Measurements from ENCODE around the gene LRIG1.

DNA sequence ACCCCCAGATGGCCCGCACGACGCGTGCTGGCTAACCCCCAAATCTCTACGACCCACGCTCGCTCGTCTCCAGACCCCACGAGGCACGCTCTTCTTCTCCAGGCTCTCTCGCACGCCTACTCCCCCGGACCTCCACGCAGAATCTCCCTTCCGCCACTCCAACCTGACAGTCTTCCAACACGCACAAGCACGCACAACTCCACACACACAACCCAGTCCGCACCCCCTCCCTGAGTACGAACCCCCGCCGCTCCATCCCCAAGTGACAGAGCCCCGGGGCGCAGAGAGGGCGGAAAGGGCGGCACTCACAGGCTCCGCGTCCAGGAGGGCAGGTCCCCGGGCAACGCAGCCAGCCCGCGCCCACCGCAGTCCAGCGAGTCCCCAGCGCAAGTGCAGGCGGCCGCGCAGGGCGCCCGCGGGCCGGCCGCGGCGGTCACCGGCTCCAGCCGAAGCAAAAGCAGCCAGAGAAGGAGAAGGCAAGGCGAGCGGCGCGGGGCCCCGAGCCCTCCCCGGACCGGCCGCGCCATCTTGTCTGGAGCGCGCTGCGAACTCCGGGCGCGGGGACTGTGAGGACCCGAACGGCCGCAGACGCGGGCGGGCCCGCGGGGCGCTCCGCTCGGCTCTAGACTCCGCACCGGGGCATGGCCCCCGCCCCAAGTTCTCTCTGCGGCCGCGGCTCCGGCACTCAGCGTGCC is 794 bp downstream of the LRIG1 start:
- TF ChIP-seq, protein P1, sequence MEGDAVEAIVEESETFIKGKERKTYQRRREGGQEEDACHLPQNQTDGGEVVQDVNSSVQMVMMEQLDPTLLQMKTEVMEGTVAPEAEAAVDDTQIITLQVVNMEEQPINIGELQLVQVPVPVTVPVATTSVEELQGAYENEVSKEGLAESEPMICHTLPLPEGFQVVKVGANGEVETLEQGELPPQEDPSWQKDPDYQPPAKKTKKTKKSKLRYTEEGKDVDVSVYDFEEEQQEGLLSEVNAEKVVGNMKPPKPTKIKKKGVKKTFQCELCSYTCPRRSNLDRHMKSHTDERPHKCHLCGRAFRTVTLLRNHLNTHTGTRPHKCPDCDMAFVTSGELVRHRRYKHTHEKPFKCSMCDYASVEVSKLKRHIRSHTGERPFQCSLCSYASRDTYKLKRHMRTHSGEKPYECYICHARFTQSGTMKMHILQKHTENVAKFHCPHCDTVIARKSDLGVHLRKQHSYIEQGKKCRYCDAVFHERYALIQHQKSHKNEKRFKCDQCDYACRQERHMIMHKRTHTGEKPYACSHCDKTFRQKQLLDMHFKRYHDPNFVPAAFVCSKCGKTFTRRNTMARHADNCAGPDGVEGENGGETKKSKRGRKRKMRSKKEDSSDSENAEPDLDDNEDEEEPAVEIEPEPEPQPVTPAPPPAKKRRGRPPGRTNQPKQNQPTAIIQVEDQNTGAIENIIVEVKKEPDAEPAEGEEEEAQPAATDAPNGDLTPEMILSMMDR (conservative IDR thresholded peaks at IDR 0.05 in 1 of 2, IDR thresholded peaks at IDR 0.05 in 1 of 2; ENCODE audit: low read depth in 1 of 2, low read length in 2 of 2), result no peak
- TF ChIP-seq EZH2 (IDR thresholded peaks at IDR 0.05; ENCODE audit: low read length, missing control alignments), result no peak
